ENCODE data around the gene ELOB.

Gene ELOB

DNA sequence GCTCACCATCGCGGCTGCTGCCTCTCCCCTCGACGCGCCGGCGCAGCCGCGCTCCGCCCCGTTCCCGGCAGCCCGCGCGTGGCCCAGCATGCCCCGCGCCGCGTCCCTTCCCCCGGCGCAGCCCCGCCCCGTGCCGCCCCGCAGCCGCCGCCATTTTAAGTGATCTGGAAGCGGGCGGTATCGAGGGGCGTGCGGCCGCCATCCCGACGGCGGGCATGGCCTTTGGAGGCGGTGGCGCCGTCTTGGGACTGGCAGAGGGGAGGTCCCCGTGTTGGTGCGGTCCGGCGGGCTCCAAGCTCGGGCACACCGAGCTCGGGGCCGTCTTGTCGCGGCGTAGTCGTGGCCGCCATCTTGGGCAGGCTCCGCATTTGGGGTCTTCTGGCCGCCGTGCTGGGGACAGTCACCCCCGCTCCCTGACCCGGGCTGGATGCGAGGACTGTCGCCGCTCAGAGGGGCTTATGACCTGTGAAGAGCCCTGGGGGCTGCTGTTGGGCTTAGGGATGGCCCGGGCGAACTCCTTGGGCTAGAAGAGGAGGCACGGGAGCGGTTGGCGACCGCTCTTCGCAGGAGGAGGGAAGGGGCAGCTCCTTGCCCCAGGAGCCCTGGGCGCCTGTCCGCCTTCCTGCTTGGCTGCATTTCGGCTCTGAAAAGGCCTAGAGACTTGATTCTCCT is at the start of gene ELOB:
ELOB (minus strand) TSS at position 50 of the 672 bp plus-strand sequence; CDS start at position 9, 41 bp downstream.
- Histone ChIP-seq H3K27ac (ENCODE audit: low read depth, low read length) (peak within 1 kb of the TSS; percentile 90), H3K4me3 (ENCODE audit: low read depth, low read length) (peak within 1 kb of the TSS; percentile 96), H3K27me3 (ENCODE audit: insufficient read depth, low read length) (no peaks in the 10 kb centered on the region), H3K79me2 (ENCODE audit: control insufficient read depth, insufficient read depth, low read length, unreplicated experiment) (peaks cover 38% of the 10 kb centered on the region), H3K36me3 (ENCODE audit: insufficient read depth, low read length) (peaks cover 9% of the 10 kb centered on the region; the same call in 1 of the 2 replicates), H2AFZ (ENCODE audit: low read length, unreplicated experiment) (peak within 1 kb of the TSS; percentile 19), H3K4me1 (ENCODE audit: control insufficient read depth, insufficient read depth, low read length, unreplicated experiment) (peaks cover 24% of the 10 kb centered on the region)

DNA sequence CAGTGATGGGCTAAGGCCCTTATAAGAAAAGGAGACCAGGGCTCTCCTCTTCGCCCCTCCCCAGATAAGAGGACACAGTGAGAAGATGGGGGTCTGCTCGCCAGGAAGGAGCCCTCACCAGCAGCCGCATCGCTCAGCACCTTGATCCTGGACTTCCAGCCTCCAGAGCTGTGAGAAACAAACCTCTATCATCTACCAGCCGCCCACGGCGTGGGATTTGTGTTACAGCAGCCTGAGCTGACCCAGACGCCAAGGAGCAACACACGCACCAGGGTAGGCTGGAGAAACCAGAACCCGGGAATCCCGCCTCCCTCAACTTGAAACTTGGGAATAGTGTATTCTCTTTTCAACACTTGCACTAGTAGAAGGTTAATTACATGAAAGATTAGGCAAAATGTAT is 48.8 kb upstream of the ELOB start:
- H3K27me3 ChIP-seq (ENCODE audit: insufficient read depth, low read length): 0 out of 2 replicates have a peak, but pooled peaks cover 7% of the 10 kb centered on the region
- H3K27ac ChIP-seq (ENCODE audit: low read depth, low read length): no peak overlapping the region
- H3K36me3 ChIP-seq (ENCODE audit: insufficient read depth, low read length): no peaks in the 10 kb centered on the region
- H3K79me2 ChIP-seq (ENCODE audit: control insufficient read depth, insufficient read depth, low read length, unreplicated experiment): no peaks in the 10 kb centered on the region
- no peak overlapping the region for H3K4me3 ChIP-seq (ENCODE audit: low read depth, low read length)
- H3K4me1 ChIP-seq (ENCODE audit: control insufficient read depth, insufficient read depth, low read length, unreplicated experiment): peaks cover 7% of the 10 kb centered on the region
- no peak overlapping the region for H2AFZ ChIP-seq (ENCODE audit: low read length, unreplicated experiment)

DNA sequence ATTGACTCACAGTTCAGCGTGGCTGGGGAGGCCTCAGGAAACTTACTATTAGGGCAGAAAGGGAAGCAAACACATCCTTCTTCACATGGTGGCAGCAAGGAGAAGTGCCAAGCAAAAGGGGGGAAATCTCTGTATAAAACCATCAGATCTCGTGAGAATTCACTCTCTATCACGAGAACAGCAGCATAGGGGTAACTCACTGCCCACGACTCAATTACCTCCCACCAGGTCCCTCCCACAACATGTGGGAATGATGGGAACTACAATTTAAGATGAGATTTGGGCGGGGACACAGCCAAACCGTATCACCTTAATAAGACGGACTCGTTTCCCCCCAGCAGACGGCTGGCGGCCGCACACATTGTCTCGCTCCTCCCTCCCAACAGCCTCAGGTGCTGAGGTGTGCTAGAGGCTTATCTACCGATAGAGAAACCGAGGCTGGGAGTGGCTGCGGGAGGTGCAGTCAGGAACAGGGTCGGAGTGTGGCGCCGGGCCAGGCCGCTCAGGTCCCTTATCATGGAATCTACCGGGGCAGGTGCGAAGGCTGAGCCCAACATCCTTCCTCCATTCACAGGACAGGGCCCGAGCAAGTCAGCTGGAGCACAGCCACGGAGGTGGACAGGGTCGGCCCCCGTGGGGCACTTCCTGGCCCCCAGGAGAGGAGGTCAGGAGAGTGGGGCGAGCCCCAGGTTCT is 48.1 kb upstream of the ELOB start:
- no peaks in the 10 kb centered on the region for H3K79me2 ChIP-seq (ENCODE audit: control insufficient read depth, insufficient read depth, low read length, unreplicated experiment)
- H3K27ac ChIP-seq (ENCODE audit: low read depth, low read length): no peak overlapping the region
- no peak overlapping the region for H3K4me3 ChIP-seq (ENCODE audit: low read depth, low read length)
- peaks cover 7% of the 10 kb centered on the region; the same call in 1 of the 2 replicates for H3K27me3 ChIP-seq (ENCODE audit: insufficient read depth, low read length)
- peaks cover 5% of the 10 kb centered on the region for H3K4me1 ChIP-seq (ENCODE audit: control insufficient read depth, insufficient read depth, low read length, unreplicated experiment)
- H3K36me3 ChIP-seq (ENCODE audit: insufficient read depth, low read length): no peaks in the 10 kb centered on the region
- H2AFZ ChIP-seq (ENCODE audit: low read length, unreplicated experiment): no peak overlapping the region

DNA sequence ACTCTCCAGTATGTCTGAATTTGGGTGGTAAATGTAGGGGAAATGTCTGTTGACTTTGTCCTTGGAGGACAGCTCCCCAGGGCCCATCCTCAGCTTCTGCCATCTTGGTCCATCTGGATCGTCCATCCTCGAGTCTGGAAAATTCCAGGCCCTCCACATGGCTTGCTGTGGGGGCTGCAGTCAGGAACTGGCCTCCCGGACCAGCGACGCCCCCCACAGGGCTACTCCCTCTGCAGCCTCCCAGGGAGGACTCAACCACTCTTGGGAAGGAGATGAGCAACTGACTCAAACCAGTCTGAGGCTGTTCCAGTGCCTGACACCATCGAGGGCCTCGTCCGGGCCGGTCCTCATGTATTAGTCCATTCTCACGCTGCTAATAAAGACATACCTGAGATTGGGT is 47.5 kb upstream of the ELOB start:
- peaks cover 10% of the 10 kb centered on the region for H3K27me3 ChIP-seq (ENCODE audit: insufficient read depth, low read length)
- no peak overlapping the region for H3K4me3 ChIP-seq (ENCODE audit: low read depth, low read length)
- no peak overlapping the region for H3K27ac ChIP-seq (ENCODE audit: low read depth, low read length)

DNA sequence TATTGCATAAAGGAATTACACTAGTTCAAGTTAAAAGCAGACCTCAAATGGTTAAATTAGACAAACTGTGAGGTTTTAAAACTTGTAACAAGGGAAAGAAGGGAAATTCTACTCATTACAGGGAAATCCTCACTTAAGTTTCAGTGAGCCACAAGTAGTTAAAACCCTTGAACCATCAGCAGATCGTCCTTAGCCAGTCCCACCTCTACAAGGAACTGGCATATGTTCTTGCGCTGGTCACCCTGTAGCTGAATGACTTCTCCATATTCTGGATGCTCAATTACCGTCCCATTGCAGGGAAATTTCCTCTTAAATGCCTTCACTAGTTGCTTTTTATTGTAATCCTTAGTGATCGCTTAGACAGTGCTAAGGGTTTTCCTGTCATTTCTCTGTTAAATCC is 45.4 kb upstream of the ELOB start:
- Histone ChIP-seq H3K27ac (ENCODE audit: low read depth, low read length) (no peak overlapping the region), H3K4me1 (ENCODE audit: control insufficient read depth, insufficient read depth, low read length, unreplicated experiment) (no peaks in the 10 kb centered on the region), H2AFZ (ENCODE audit: low read length, unreplicated experiment) (no peak overlapping the region), H3K27me3 (ENCODE audit: insufficient read depth, low read length) (peaks cover 15% of the 10 kb centered on the region), H3K79me2 (ENCODE audit: control insufficient read depth, insufficient read depth, low read length, unreplicated experiment) (no peaks in the 10 kb centered on the region), H3K36me3 (ENCODE audit: insufficient read depth, low read length) (no peaks in the 10 kb centered on the region), H3K4me3 (ENCODE audit: low read depth, low read length) (no peak overlapping the region)

More for the DNA sequence above, 47.5 kb upstream of the ELOB start:
- Histone ChIP-seq H3K4me1 (ENCODE audit: control insufficient read depth, insufficient read depth, low read length, unreplicated experiment) (no peaks in the 10 kb centered on the region), H3K36me3 (ENCODE audit: insufficient read depth, low read length) (no peaks in the 10 kb centered on the region), H3K79me2 (ENCODE audit: control insufficient read depth, insufficient read depth, low read length, unreplicated experiment) (no peaks in the 10 kb centered on the region), H2AFZ (ENCODE audit: low read length, unreplicated experiment) (no peak overlapping the region)

DNA sequence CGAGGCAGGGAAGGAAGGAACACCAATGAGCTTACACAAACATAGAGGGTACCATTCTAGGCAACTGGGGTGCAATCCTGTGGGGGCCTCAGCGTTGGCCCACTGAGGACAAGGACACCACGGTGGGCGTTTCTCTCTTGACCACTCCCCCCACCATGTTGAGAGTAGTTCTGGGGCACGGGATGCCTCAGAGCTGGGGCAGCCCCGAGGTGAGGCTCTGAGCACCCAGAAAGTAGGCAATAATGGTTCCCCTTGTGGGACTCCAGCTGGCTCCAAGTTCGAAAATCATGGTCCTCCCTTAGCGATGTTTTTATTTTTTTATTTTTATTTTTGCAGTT is 45.0 kb upstream of the ELOB start:
- Histone ChIP-seq H3K27me3 (ENCODE audit: insufficient read depth, low read length) (peaks cover 15% of the 10 kb centered on the region), H3K4me1 (ENCODE audit: control insufficient read depth, insufficient read depth, low read length, unreplicated experiment) (no peaks in the 10 kb centered on the region), H3K4me3 (ENCODE audit: low read depth, low read length) (no peak overlapping the region), H3K36me3 (ENCODE audit: insufficient read depth, low read length) (no peaks in the 10 kb centered on the region), H2AFZ (ENCODE audit: low read length, unreplicated experiment) (no peak overlapping the region), H3K27ac (ENCODE audit: low read depth, low read length) (no peak overlapping the region), H3K79me2 (ENCODE audit: control insufficient read depth, insufficient read depth, low read length, unreplicated experiment) (no peaks in the 10 kb centered on the region)

DNA sequence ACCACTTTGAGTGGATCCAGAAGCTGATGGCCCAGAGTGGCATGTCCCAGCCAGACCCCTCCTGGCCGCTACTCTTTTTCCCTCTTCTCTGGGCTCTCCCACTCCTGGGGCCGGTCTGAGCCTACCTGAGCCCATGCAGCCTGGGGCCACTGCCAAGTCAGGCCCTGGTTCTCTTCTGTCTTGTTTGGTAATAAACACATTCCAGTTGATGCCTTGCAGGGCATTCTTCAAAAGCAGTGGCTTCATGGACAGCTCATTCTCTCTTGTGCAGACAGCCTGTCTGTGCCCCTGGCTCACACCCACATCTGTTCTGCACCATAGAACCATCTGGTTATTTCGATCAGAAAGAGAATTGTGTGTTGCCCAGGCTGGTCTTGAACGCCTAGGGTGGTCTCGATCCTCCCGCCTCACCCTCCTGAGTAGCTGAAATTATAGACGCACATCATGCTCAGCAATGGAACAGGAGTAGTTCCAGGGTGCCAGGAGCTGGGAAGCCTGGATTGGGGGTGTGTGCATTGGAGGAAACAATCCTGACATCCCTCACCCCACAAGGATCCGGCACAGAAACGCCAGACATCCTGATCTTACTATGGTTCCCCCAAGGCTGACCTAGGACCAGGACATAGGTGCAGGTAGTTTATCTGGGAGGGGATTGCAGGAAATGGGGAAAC is 44.5 kb upstream of the ELOB start:
- H3K4me3 ChIP-seq (ENCODE audit: low read depth, low read length): no peak overlapping the region
- H3K27me3 ChIP-seq (ENCODE audit: insufficient read depth, low read length): peaks cover 15% of the 10 kb centered on the region
- H3K27ac ChIP-seq (ENCODE audit: low read depth, low read length): no peak overlapping the region

DNA sequence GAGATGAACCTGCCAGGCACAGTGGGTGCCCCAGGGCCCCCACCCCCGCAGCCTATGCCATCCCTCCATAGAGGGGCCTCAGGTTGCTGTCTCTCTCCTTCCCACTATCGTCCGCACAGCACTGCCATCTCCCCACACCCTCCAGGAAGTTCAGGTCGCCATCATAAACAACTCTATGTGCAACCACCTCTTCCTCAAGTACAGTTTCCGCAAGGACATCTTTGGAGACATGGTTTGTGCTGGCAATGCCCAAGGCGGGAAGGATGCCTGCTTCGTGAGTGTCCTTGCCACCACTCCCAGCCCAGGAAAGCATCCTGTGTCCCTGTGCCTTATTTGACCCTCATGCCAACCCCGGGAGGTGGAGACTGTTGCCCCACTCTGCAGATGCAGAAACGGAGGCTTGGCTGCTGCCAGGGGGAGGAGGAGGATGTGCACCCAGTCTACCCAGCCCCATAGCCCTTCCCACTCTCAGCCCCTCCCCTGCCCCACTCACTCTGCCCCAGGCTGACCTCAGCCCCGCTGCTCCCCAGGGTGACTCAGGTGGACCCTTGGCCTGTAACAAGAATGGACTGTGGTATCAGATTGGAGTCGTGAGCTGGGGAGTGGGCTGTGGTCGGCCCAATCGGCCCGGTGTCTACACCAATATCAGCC is 43.9 kb upstream of the ELOB start:
- Histone ChIP-seq H3K27ac (ENCODE audit: low read depth, low read length) (no peak overlapping the region), H3K36me3 (ENCODE audit: insufficient read depth, low read length) (no peaks in the 10 kb centered on the region), H3K4me1 (ENCODE audit: control insufficient read depth, insufficient read depth, low read length, unreplicated experiment) (no peaks in the 10 kb centered on the region), H3K4me3 (ENCODE audit: low read depth, low read length) (no peak overlapping the region), H2AFZ (ENCODE audit: low read length, unreplicated experiment) (no peak overlapping the region), H3K79me2 (ENCODE audit: control insufficient read depth, insufficient read depth, low read length, unreplicated experiment) (no peaks in the 10 kb centered on the region), H3K27me3 (ENCODE audit: insufficient read depth, low read length) (peaks cover 15% of the 10 kb centered on the region)

More for the DNA sequence above, 44.5 kb upstream of the ELOB start:
- Histone ChIP-seq H2AFZ (ENCODE audit: low read length, unreplicated experiment) (no peak overlapping the region), H3K36me3 (ENCODE audit: insufficient read depth, low read length) (no peaks in the 10 kb centered on the region), H3K4me1 (ENCODE audit: control insufficient read depth, insufficient read depth, low read length, unreplicated experiment) (no peaks in the 10 kb centered on the region), H3K79me2 (ENCODE audit: control insufficient read depth, insufficient read depth, low read length, unreplicated experiment) (no peaks in the 10 kb centered on the region)

DNA sequence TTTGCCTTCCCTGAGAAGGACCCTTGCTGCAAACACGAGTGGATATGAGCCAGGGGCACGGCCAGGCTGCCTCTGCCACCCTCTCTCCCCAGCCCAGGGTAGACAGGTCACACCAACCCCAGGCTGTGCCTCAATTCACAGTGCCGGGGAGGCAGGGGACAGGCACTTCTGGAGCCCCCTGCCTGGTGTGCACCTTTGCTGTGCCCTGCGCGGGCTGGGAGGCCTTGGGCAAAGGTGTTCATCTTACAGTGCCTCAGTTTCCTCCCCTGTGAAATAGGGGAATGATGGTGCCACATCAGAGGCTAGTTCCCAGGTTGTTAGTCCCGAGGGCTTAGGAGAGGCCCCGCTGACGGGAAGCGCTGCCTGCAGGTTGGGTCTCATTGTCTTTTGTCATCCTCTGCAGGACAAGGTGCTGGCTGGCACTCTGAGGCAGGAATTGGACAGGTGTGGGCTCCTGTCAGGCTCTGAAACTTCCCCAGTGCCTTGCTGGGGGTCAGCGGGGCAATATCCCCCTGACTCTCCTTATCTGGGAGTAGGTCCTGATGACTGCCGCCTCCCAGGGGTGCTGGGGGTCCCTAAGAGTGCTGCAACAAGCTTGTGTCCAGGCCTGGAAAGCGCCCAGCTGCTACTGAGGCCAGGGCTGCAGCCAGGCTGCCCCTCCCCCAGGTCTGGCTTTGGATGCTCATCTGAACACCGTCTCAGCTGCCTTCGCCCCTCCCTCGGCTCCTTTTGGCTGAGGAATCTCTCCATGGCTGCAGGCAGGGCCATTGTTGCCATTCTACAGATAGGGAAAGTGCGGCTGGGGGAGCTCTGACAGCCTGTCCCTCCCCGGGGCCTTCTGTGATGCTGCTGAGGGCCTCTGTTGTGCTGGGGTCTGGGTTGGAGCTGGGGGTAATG is 43.1 kb upstream of the ELOB start:
- Histone ChIP-seq H3K27ac (ENCODE audit: low read depth, low read length) (no peak overlapping the region), H3K4me3 (ENCODE audit: low read depth, low read length) (no peak overlapping the region), H2AFZ (ENCODE audit: low read length, unreplicated experiment) (no peak overlapping the region), H3K4me1 (ENCODE audit: control insufficient read depth, insufficient read depth, low read length, unreplicated experiment) (no peaks in the 10 kb centered on the region), H3K36me3 (ENCODE audit: insufficient read depth, low read length) (no peaks in the 10 kb centered on the region), H3K27me3 (ENCODE audit: insufficient read depth, low read length) (peaks cover 15% of the 10 kb centered on the region), H3K79me2 (ENCODE audit: control insufficient read depth, insufficient read depth, low read length, unreplicated experiment) (no peaks in the 10 kb centered on the region)

All from ACC112 (cell line).